ENCODE data around the gene CCDC138. TPM values are rescaled to one million over a fixed set of nuclear protein-coding genes. Genes with fewer than 3 reads are reported as not detected.

Gene CCDC138
- total and polyA plus RNA-seq, 11 donors, result 0.47 to 1.7 (median 1.0) TPM

DNA sequence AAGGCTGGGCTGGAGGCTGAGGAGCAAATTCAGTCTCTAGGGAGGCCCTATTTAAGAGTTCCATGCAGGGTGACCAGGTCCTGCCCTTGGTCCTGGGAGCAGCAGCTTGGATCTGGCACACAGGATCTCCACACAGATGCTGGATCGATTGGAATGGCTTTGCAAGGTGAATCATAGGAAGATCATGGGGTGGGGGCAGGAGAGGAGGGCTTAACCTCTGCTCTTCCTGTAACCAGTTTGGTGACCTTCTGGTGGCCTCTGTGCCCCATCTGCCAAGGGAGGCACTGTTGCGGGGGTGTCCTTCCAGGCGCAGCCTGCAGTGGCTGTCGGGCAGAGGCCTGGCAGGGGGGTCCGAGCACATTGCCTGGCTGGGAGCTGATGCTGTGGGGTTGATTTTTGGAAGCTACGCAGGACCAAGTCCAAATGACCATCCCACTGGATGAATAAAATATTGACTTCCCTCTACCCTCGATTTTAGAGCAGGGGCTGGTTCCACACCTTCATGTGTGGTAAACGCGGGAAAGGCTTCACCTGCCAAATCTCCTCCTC, 122.8 kb downstream of the CCDC138 start:
- ATAC-seq (no peak), DNase-seq (no peak)
- Histone ChIP-seq H3K27me3 (no peaks in the 10 kb centered on the region), H3K36me3 (no peaks in the 10 kb centered on the region), H3K27ac (no peak overlapping the region), H3K4me3 (no peak overlapping the region), H3K9me3 (no peaks in the 10 kb centered on the region), H3K4me1 (peaks cover 0 to 19% (median 0%) of the 10 kb centered on the region in 12 donors)
- intact Hi-C loops (cut with DNase I), result no loop called here
- no peak for TF ChIP-seq POLR2A (IDR thresholded peaks at IDR 0.05)
- TF ChIP-seq, protein P1, sequence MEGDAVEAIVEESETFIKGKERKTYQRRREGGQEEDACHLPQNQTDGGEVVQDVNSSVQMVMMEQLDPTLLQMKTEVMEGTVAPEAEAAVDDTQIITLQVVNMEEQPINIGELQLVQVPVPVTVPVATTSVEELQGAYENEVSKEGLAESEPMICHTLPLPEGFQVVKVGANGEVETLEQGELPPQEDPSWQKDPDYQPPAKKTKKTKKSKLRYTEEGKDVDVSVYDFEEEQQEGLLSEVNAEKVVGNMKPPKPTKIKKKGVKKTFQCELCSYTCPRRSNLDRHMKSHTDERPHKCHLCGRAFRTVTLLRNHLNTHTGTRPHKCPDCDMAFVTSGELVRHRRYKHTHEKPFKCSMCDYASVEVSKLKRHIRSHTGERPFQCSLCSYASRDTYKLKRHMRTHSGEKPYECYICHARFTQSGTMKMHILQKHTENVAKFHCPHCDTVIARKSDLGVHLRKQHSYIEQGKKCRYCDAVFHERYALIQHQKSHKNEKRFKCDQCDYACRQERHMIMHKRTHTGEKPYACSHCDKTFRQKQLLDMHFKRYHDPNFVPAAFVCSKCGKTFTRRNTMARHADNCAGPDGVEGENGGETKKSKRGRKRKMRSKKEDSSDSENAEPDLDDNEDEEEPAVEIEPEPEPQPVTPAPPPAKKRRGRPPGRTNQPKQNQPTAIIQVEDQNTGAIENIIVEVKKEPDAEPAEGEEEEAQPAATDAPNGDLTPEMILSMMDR (IDR thresholded peaks at IDR 0.05), result no peak
- WGBS, 4 donors, result 86 to 91% (median 89%) methylated on average over 8 to 9 of the region's 9 CpGs

DNA sequence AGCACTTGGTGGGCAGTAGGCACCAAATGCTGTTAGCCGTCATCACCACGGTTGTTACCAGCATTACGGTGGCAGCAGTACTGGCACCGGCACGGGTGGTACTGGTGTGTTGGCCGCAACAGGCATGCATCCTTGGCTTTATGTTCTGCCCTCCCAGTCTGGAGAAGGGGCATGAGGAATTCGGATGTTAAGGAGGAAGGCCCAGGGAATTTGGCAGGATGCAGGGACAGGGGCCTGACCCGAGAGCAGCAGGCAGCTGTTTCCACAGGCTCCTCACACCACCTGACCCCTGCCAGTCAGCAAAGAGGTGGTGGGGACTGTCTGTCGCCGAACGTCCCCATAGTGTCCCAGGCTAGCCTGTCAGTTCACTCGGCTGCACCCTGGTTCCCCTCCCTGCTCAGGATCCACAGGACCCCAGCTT, 123.5 kb downstream of the CCDC138 start:
- no peak overlapping the region for H3K4me3 ChIP-seq
- ATAC-seq, result no peak
- WGBS, 4 donors, result 83 to 88% (median 85%) methylated on average over 7 to 12 of the region's 12 CpGs
- H3K4me1 ChIP-seq, result peaks cover 0 to 18% (median 0%) of the 10 kb centered on the region in 12 donors
- no peaks in the 10 kb centered on the region for H3K9me3 ChIP-seq
- no peak for DNase-seq
- intact Hi-C loops (cut with DNase I), result no loop called here
- no peak overlapping the region for H3K27ac ChIP-seq
- H3K27me3 ChIP-seq, result no peaks in the 10 kb centered on the region
- no peak for TF ChIP-seq POLR2A (IDR thresholded peaks at IDR 0.05)
- TF ChIP-seq, protein P1 (IDR thresholded peaks at IDR 0.05), result no peak
- no peaks in the 10 kb centered on the region for H3K36me3 ChIP-seq

- no peak for DNase-seq
- Histone ChIP-seq H3K4me3 (no peak overlapping the region), H3K27ac (no peak overlapping the region), H3K9me3 (no peaks in the 10 kb centered on the region), H3K27me3 (no peaks in the 10 kb centered on the region), H3K4me1 (peaks cover 0 to 11% (median 0%) of the 10 kb centered on the region in 12 donors), H3K36me3 (no peaks in the 10 kb centered on the region)
- TF ChIP-seq, protein P1 (IDR thresholded peaks at IDR 0.05), result no peak
- TF ChIP-seq POLR2A (IDR thresholded peaks at IDR 0.05), result no peak
- intact Hi-C loops (cut with DNase I), result no loop called here
- WGBS, 4 donors, result 77 to 85% (median 83%) methylated on average over 19 to 20 of the region's 20 CpGs
- ATAC-seq, result peak in 2 of 4 donors; percentile 40 to 60
Measured at GRCh38 chr2:108910541-108911396, 124.2 kb downstream of the CCDC138 start.

DNA sequence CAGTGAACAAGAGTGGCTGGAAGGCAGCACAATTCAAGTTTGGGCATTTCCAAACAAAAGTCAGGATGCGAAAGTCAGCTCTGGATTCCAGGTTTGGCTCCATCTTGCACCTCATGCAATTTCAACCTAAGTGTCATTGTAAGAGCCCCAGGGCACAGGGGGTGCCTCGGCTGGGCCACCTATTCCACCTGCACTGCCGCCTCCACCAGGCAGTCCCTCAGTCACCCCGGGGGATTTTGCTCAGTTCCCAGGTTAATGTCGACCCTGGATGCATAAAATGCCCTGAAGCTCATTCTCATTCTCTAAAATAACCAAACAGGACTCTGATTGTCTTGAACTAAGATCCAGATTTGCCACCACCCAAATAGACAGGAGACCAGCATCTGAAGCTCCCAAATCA, 124.8 kb downstream of the CCDC138 start:
- Histone ChIP-seq H3K4me3 (no peak overlapping the region), H3K4me1 (peaks cover 0 to 6% (median 0%) of the 10 kb centered on the region in 12 donors), H3K27me3 (no peaks in the 10 kb centered on the region), H3K36me3 (no peaks in the 10 kb centered on the region), H3K9me3 (no peaks in the 10 kb centered on the region), H3K27ac (no peak overlapping the region)
- TF ChIP-seq POLR2A (IDR thresholded peaks at IDR 0.05), result no peak
- TF ChIP-seq, protein P1 (IDR thresholded peaks at IDR 0.05), result no peak
- 84 to 92% (median 91%) methylated on average over 5 of the region's 5 CpGs for WGBS, 4 donors
- ATAC-seq (no peak), DNase-seq (no peak)
- intact Hi-C loops (cut with DNase I), result no loop called here

Measured in heart left ventricle (tissue), 16 donors.